HUES48 (cell line): ENCODE data around the gene ROPN1B.
"Not testable (repeated sequence)": the region's sequence is repeated elsewhere in the genome, so short reads cannot be mapped to it uniquely, and the experiment has no call there.

ENCODE experiments used
- H3K27ac ChIP-seq: one replicate; pipeline ENCODE4 v1.7.0; 2013; ENCODE audit warnings: low read depth, low read length, inconsistent platforms
- H3K27me3 ChIP-seq: 2 replicates; pipeline ENCODE4 v1.6.1; 2013; ENCODE audit warnings: mild to moderate bottlenecking, low read length; ENCODE audit not compliant: control insufficient read depth, insufficient read depth
- H3K36me3 ChIP-seq: 2 replicates; pipeline ENCODE4 v1.6.1; 2013; ENCODE audit warnings: low read length; ENCODE audit not compliant: control insufficient read depth, insufficient read depth
- H3K4me1 ChIP-seq: 2 replicates; pipeline ENCODE4 v1.6.1; 2013; ENCODE audit warnings: mild to moderate bottlenecking, low read length; ENCODE audit not compliant: control insufficient read depth, insufficient read depth
- H3K4me3 ChIP-seq: 2 replicates; pipeline ENCODE4 v1.5.1; 2013; ENCODE audit warnings: mild to moderate bottlenecking, low read depth, low read length
- H3K9ac ChIP-seq: 2 replicates; pipeline ENCODE4 v1.6.1; 2013; ENCODE audit warnings: mild to moderate bottlenecking, low read depth, low read length, moderate library complexity
- H3K9me3 ChIP-seq: 2 replicates; pipeline ENCODE4 v1.6.1; 2013; ENCODE audit warnings: low read length; ENCODE audit not compliant: control insufficient read depth, insufficient read depth

The ROPN1B gene

GRCh38 chr3:125968701-125969592, at the start of gene ROPN1B:
TSS of gene ROPN1B (plus strand) at chr3:125969178. CDS start at chr3:125972055, 2,877 bp downstream.
- not testable (repeated sequence) for H3K27ac ChIP-seq, H3K4me1 ChIP-seq, H3K36me3 ChIP-seq, H3K4me3 ChIP-seq, H3K9me3 ChIP-seq, H3K9ac ChIP-seq
- peaks cover 54% of the 10 kb centered on the region for H3K27me3 ChIP-seq

GRCh38 chr3:125920191-125920590, 48.8 kb upstream of the ROPN1B start:
- not testable (repeated sequence) for H3K4me3 ChIP-seq, H3K9me3 ChIP-seq, H3K27me3 ChIP-seq, H3K4me1 ChIP-seq, H3K27ac ChIP-seq, H3K9ac ChIP-seq, H3K36me3 ChIP-seq

- H3K4me3 ChIP-seq, H3K27ac ChIP-seq, H3K36me3 ChIP-seq, H3K9ac ChIP-seq, H3K4me1 ChIP-seq, H3K9me3 ChIP-seq, H3K27me3 ChIP-seq: not testable (repeated sequence)
Measured at GRCh38 chr3:125920751-125921279, 48.2 kb upstream of the ROPN1B start.

GRCh38 chr3:125921712-125922111, 47.3 kb upstream of the ROPN1B start:
- H3K4me1 ChIP-seq, H3K36me3 ChIP-seq, H3K9me3 ChIP-seq, H3K9ac ChIP-seq, H3K27ac ChIP-seq, H3K4me3 ChIP-seq, H3K27me3 ChIP-seq: not testable (repeated sequence)

GRCh38 chr3:125923324-125924115, 45.5 kb upstream of the ROPN1B start:
- not testable (repeated sequence) for H3K9me3 ChIP-seq, H3K27me3 ChIP-seq, H3K9ac ChIP-seq, H3K4me3 ChIP-seq, H3K36me3 ChIP-seq, H3K27ac ChIP-seq, H3K4me1 ChIP-seq

- not testable (repeated sequence) for H3K4me1 ChIP-seq, H3K27me3 ChIP-seq, H3K4me3 ChIP-seq, H3K36me3 ChIP-seq, H3K9ac ChIP-seq, H3K9me3 ChIP-seq, H3K27ac ChIP-seq
Measured at GRCh38 chr3:125924276-125924675, 44.7 kb upstream of the ROPN1B start.

- not testable (repeated sequence) for H3K36me3 ChIP-seq, H3K27ac ChIP-seq, H3K9ac ChIP-seq, H3K4me3 ChIP-seq, H3K27me3 ChIP-seq, H3K9me3 ChIP-seq, H3K4me1 ChIP-seq
Measured at GRCh38 chr3:125925727-125926126, 43.3 kb upstream of the ROPN1B start.

GRCh38 chr3:125928771-125929545, 40.0 kb upstream of the ROPN1B start:
- not testable (repeated sequence) for H3K9ac ChIP-seq, H3K9me3 ChIP-seq, H3K4me1 ChIP-seq, H3K27me3 ChIP-seq, H3K4me3 ChIP-seq, H3K27ac ChIP-seq, H3K36me3 ChIP-seq

- H3K27me3 ChIP-seq, H3K9ac ChIP-seq, H3K4me1 ChIP-seq, H3K27ac ChIP-seq, H3K4me3 ChIP-seq, H3K36me3 ChIP-seq, H3K9me3 ChIP-seq: not testable (repeated sequence)
Measured at GRCh38 chr3:125929765-125930164, 39.2 kb upstream of the ROPN1B start.

GRCh38 chr3:125931355-125931880, 37.6 kb upstream of the ROPN1B start:
- H3K4me3 ChIP-seq, H3K9ac ChIP-seq, H3K27me3 ChIP-seq, H3K9me3 ChIP-seq, H3K4me1 ChIP-seq, H3K36me3 ChIP-seq, H3K27ac ChIP-seq: not testable (repeated sequence)
